HepG2 (cell line): ENCODE measurements around the gene RUNX2. TPM values are rescaled to one million over a fixed set of nuclear protein-coding genes. Genes with fewer than 3 reads are reported as not detected.

Experiments
- ATAC-seq: fragments of 200-7000 bp; cut with Tn5 transposase; 3 replicates; pipeline ENCODE4 v1.9.1; 2020; ENCODE audit warnings: mild to moderate bottlenecking, moderate library complexity
- BruUV-seq: library from RNA; stranded (reverse); fragments of 400-500 nt; replicated peaks from 2 replicates; lab custom pipeline; 2021; lab: Mats Ljungman, UMichigan
- CTCF ChIA-PET: fragments of 300-600 bp; formaldehyde crosslinking; extraction: SDS; loops from one replicate; lab custom pipeline; 2021; ENCODE audit warnings: low total read pairs, inconsistent platforms, low intra/inter-chr PET ratio; lab: Yijun Ruan, JAX
- POLR2A ChIA-PET: fragments of 350-600 bp; sonication (Branson Sonifier 250); formaldehyde crosslinking; loops from one replicate; lab custom pipeline; 2020; ENCODE audit warnings: antibody characterized with exemption, inconsistent platforms; lab: Yijun Ruan, JAX
- DNase-seq: peaks from one replicate; pipeline ENCODE4 v3.0.0-alpha.2; 2015; ENCODE audit warnings: low spot score
- FAIRE-seq: peaks from 3 replicates; lab custom pipeline; 2011; peaks lifted over from hg19 to GRCh38; lab: Jason Lieb, UNC
- H2AFZ ChIP-seq: one replicate; pipeline ENCODE4 v1.6.1; 2011; ENCODE audit warnings: low read length, inconsistent platforms
- H3K27ac ChIP-seq: fragments of 300-600 bp; 3 replicates; pipeline ENCODE4 v1.8.0; 2011; ENCODE audit warnings: mixed run types, mild to moderate bottlenecking, mixed read lengths, low read length, inconsistent platforms; ENCODE audit not compliant: insufficient read depth; ENCODE audit errors: extremely low read length
- H3K27me3 ChIP-seq, 2 experiments: fragments of 200-600 bp in 1 of 2; 2 replicates in 1 of 2; 3 replicates in 1 of 2; pipeline versions ENCODE4 v1.6.0 to v1.8.0; 2011; ENCODE audit warnings: low read length in 2 of 2, mild to moderate bottlenecking in 2 of 2, moderate library complexity in 2 of 2, inconsistent platforms in 1 of 2; ENCODE audit not compliant: insufficient read depth in 2 of 2, control insufficient read depth in 1 of 2
- H3K36me3 ChIP-seq, 2 experiments: fragments of 200-600 bp in 1 of 2; replicated peaks in 1 of 2; 2 replicates in 1 of 2; 3 replicates in 1 of 2; pipeline versions ENCODE4 v1.5.1 to v1.8.0; 2011; ENCODE audit warnings: low read length in 2 of 2, inconsistent platforms in 1 of 2; ENCODE audit not compliant: insufficient read depth in 2 of 2, control insufficient read depth in 1 of 2
- H3K4me1 ChIP-seq: 2 replicates; pipeline ENCODE4 v1.5.1; 2012; ENCODE audit warnings: low read length, inconsistent platforms; ENCODE audit not compliant: insufficient read depth
- H3K4me2 ChIP-seq: 2 replicates; pipeline ENCODE4 v1.6.0; 2011; ENCODE audit warnings: low read depth, low read length, inconsistent platforms
- H3K4me3 ChIP-seq, 3 experiments: fragments of 200-600 bp in 1 of 3; sonication (generic), shearing (Covaris generic) in 1 of 3; replicated peaks in 1 of 3; 2 replicates each; pipeline ENCODE4 v1.5.1; 2011 to 2016; ENCODE audit warnings: low read length in 3 of 3, inconsistent platforms in 2 of 3, low read depth in 2 of 3, mild to moderate bottlenecking in 2 of 3, control low read depth in 1 of 3, mixed read lengths in 1 of 3; ENCODE audit not compliant: insufficient read depth in 1 of 3
- H3K79me2 ChIP-seq: one replicate; pipeline ENCODE4 v1.6.1; 2011; ENCODE audit warnings: low read length, inconsistent platforms; ENCODE audit not compliant: insufficient read depth
- H3K9ac ChIP-seq: 2 replicates; pipeline ENCODE4 v1.6.0; 2011; ENCODE audit warnings: mild to moderate bottlenecking, low read depth, low read length, inconsistent platforms; ENCODE audit not compliant: insufficient read depth
- H3K9me3 ChIP-seq: 2 replicates; pipeline ENCODE4 v1.5.1; 2012; ENCODE audit warnings: mild to moderate bottlenecking, low read length
- H4K20me1 ChIP-seq: 2 replicates; pipeline ENCODE4 v1.6.0; 2011; ENCODE audit warnings: inconsistent platforms, mild to moderate bottlenecking, low read length, moderate library complexity; ENCODE audit not compliant: insufficient read depth
- DR1 ChIP-seq: sonication (generic); formaldehyde crosslinking; IDR thresholded peaks from 2 replicates; pipeline ENCODE4 v1.8.0; 2021; ENCODE audit warnings: mild to moderate bottlenecking, missing genetic modification reagents, inconsistent platforms
- E2F2 ChIP-seq: sonication (generic); formaldehyde crosslinking; IDR thresholded peaks from 2 replicates; pipeline ENCODE4 v1.4.0; 2020; ENCODE audit warnings: missing genetic modification reagents, borderline replicate concordance
- ELK4 ChIP-seq: sonication (generic); formaldehyde crosslinking; IDR thresholded peaks from 2 replicates; pipeline ENCODE4 v1.9.0; 2021; ENCODE audit warnings: missing genetic modification reagents, borderline replicate concordance
- IRF9 ChIP-seq: sonication (generic); formaldehyde crosslinking; IDR thresholded peaks from 2 replicates; pipeline ENCODE4 v1.8.0; 2022; ENCODE audit warnings: missing genetic modification reagents, mild to moderate bottlenecking, borderline replicate concordance
- ISX ChIP-seq: sonication (generic); formaldehyde crosslinking; conservative IDR thresholded peaks from 2 replicates; pipeline ENCODE4 v1.5.0; 2020; ENCODE audit warnings: missing genetic modification reagents
- MLX ChIP-seq: IDR thresholded peaks from 2 replicates; pipeline ENCODE4 v1.6.1; 2016
- RXRB ChIP-seq: IDR thresholded peaks from 2 replicates; pipeline ENCODE4 v1.6.1; 2016; ENCODE audit warnings: borderline replicate concordance, missing genetic modification reagents, missing compliant biosample characterization
- SAP130 ChIP-seq: IDR thresholded peaks from 2 replicates; pipeline ENCODE4 v1.6.1; 2016; ENCODE audit warnings: low read depth
- USF2 ChIP-seq, 2 experiments: sonication (generic) in 1 of 2; formaldehyde crosslinking in 1 of 2; IDR thresholded peaks; 2 replicates each; pipeline versions ENCODE4 v1.5.1 to v1.6.1; 2011 to 2020; ENCODE audit warnings: borderline replicate concordance in 1 of 2, low read depth in 1 of 2, low read length in 1 of 2, mild to moderate bottlenecking in 1 of 2, missing genetic modification reagents in 1 of 2, moderate library complexity in 1 of 2
- ZNF430 ChIP-seq: sonication (generic); formaldehyde crosslinking; IDR thresholded peaks from 2 replicates; pipeline ENCODE4 v1.9.0; 2021; ENCODE audit warnings: mild to moderate bottlenecking, missing genetic modification reagents
- ZNF652 ChIP-seq: IDR thresholded peaks from 2 replicates; pipeline ENCODE4 v1.6.1; 2016; ENCODE audit warnings: low read depth, borderline replicate concordance
- WGBS: methylation state at CpG from one replicate; pipeline ENCODE4 v1.1.6; 2017; ENCODE audit warnings: low lambda C conversion rate; 5-methylcytosine and 5-hydroxymethylcytosine counted together
- in situ Hi-C: cut with HindIII; loops from 2 replicates; pipeline ENCODE4 v1.10.0; 2017; ENCODE audit warnings: low pct_unique_long_range_greater_than_20kb; ENCODE audit not compliant: extremely low pct_ligation_motif_present
- intact Hi-C: fragments of 100-400 bp; cut with micrococcal nuclease; formaldehyde crosslinking; loops from one replicate; pipeline ENCODE4 v1.10.0; 2022; ENCODE audit not compliant: unreplicated experiment
- polyA plus RNA-seq, 8 experiments: library from polyadenylated mRNA; depleted of rRNA in 3 of 8; stranded (reverse) in 7 of 8; unstranded in 1 of 8; fragments of >200 nt; fragmentation: Illumina TruSeq in 4 of 8; extraction: Trizol in 4 of 8; gene quantifications; 2 replicates each; pipeline versions ENCODE4 v1.2.1 to v1.2.3, GENCODE V29; 2011 to 2016; ENCODE audit warnings: low read depth in 4 of 8, missing spikeins in 1 of 8, mixed read lengths in 1 of 8; ENCODE audit not compliant: insufficient read depth in 1 of 8
- total RNA-seq, 5 experiments: library from RNA; depleted of rRNA; stranded (reverse); fragments of >200 nt; fragmentation: Illumina TruSeq; extraction: Trizol; gene quantifications; 2 replicates each; pipeline ENCODE4 v1.2.3, GENCODE V29; 2016; ENCODE audit warnings: low read depth in 1 of 5

Gene RUNX2
- total and polyA plus RNA-seq, 2 of the 13 experiments (the other 11 are each of a cell fraction or from before 2014, with no cell fraction given), result not detected

- Histone ChIP-seq H3K27ac (no peak overlapping the region), H3K4me2 (no peak overlapping the region), H3K4me3 (no peak overlapping the region), H3K79me2 (no peaks in the 10 kb centered on the region), H3K36me3 (no peaks in the 10 kb centered on the region), H4K20me1 (no peaks in the 10 kb centered on the region), H3K9ac (no peak overlapping the region), H3K27me3 (no peaks in the 10 kb centered on the region; a peak in 1 of 5 replicates), H3K4me1 (no peaks in the 10 kb centered on the region), H2AFZ (no peak overlapping the region), H3K9me3 (no peaks in the 10 kb centered on the region)
- in situ Hi-C loops (no loop called here), intact Hi-C loops (no loop called here)
- FAIRE-seq (no peak), ATAC-seq (no peak), DNase-seq (no peak)
- ChIA-PET POLR2A (no interaction called here), CTCF (no interaction called here)
- no TSS peak for BruUV-seq
- WGBS, result 18% methylated on average over 9 of the region's 9 CpGs
- TF ChIP-seq ISX (CRISPR knock-in tag) (no peak), USF2 (IDR thresholded peaks at IDR 0.05; ENCODE audit: low read depth, low read length) (no peak), USF2 (CRISPR knock-in tag; IDR thresholded peaks at IDR 0.05; ENCODE audit: borderline replicate concordance) (no peak), E2F2 (no peak), DR1 (CRISPR knock-in tag) (no peak), SAP130 (CRISPR knock-in tag) (no peak), MLX (CRISPR knock-in tag) (no peak), ZNF652 (no peak), IRF9 (no peak), ZNF430 (CRISPR knock-in tag) (no peak), ELK4 (CRISPR knock-in tag) (no peak), RXRB (CRISPR knock-in tag) (no peak)
Observed at GRCh38 chr6:45613656-45614055, 285.5 kb downstream of the RUNX2 start.
